Neural progenitor cell (in vitro differentiated cells): Measurements from ENCODE around the gene DPM3.

ENCODE experiments used
- CTCF ChIP-seq: fragments of 200-600 bp; sonication (generic); IDR thresholded peaks from 2 replicates; pipeline ENCODE4 v1.5.1; 2017; ENCODE audit warnings: antibody characterized with exemption, mild to moderate bottlenecking
- EZH2 ChIP-seq: fragments of 200-600 bp; sonication (generic); IDR thresholded peaks from 2 replicates; pipeline ENCODE4 v1.6.1; 2017; ENCODE audit warnings: antibody characterized with exemption, mild to moderate bottlenecking, moderate library complexity

DNA sequence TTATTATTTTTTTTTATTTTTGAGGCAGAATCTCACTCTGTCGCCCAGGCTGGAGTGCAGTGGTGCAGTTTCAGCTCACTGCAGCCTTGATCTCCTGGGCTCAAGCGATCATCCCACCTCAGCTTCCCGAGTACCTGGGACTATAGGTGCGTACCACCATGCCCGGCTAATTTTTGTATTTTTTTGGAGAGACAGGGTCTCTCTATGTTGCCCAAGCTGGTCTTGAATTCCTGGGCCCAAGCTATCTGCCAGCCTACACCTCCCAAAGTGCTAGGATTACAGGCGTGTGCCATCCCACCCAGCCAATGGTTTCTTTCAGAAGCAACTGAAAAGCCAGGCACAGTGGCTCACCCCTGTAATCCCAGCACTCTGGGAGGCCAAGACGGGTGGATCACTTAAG is 30.5 kb upstream of the DPM3 start:
- TF ChIP-seq CTCF (no peak), EZH2 (no peak)
